ENCODE measurements around the gene TTLL12. TPM values are rescaled to one million over a fixed set of nuclear protein-coding genes. Genes with fewer than 3 reads are reported as not detected.

TTLL12 gene
- total RNA-seq, 2 experiments from 2014 or later, result 66.5 to 71.5 TPM

DNA sequence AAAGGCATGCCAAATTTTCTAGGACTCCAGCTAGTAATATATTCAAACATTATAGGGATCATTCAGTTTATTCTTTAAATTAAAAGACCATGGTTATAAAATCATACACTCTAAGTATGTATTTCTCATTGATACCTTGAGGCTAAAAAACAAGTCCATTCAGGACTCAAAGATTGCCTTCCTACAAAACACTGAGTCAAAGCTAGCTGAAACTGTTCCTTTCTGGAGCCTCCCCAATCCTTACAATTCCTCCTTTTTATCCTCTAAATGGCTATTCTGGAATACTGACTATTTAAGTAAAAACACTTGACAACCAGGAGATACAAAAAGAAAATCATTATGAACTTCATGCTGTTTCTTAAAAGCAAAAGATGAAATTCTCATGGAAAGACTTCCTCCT lies 4.9 kb upstream of the TTLL12 start:
- H2AFZ ChIP-seq (ENCODE audit: low read length), result no peak overlapping the region
- no peak for DNase-seq (ENCODE audit: low spot score)
- ChIA-PET POLR2A (interaction anchor here (0.5 kb wide), 1 partner anchor 1571 kb away, joined by 4 read pairs; no protein-coding TSS in a partner anchor), CTCF (ENCODE audit: unreplicated experiment) (no interaction called here)
- H4K20me1 ChIP-seq (ENCODE audit: insufficient read depth, low read length), result no peaks in the 10 kb centered on the region
- peaks cover 4% of the 10 kb centered on the region; the same call in 1 of the 2 replicates for H3K9me3 ChIP-seq (ENCODE audit: low read length)
- intact Hi-C loops (cut with micrococcal nuclease; ENCODE audit: unreplicated experiment), result no loop called here
- no peak overlapping the region for H3K27ac ChIP-seq (ENCODE audit: low read depth, low read length, poor library complexity, severe bottlenecking)
- no peak overlapping the region for H3K4me2 ChIP-seq (ENCODE audit: low read length)
- no peak for TF ChIP-seq EZH2phosphoT487 (IDR thresholded peaks at IDR 0.05; ENCODE audit: borderline replicate concordance, low read depth, low read length)
- TF ChIP-seq, protein P1, sequence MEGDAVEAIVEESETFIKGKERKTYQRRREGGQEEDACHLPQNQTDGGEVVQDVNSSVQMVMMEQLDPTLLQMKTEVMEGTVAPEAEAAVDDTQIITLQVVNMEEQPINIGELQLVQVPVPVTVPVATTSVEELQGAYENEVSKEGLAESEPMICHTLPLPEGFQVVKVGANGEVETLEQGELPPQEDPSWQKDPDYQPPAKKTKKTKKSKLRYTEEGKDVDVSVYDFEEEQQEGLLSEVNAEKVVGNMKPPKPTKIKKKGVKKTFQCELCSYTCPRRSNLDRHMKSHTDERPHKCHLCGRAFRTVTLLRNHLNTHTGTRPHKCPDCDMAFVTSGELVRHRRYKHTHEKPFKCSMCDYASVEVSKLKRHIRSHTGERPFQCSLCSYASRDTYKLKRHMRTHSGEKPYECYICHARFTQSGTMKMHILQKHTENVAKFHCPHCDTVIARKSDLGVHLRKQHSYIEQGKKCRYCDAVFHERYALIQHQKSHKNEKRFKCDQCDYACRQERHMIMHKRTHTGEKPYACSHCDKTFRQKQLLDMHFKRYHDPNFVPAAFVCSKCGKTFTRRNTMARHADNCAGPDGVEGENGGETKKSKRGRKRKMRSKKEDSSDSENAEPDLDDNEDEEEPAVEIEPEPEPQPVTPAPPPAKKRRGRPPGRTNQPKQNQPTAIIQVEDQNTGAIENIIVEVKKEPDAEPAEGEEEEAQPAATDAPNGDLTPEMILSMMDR (conservative IDR thresholded peaks at IDR 0.05; ENCODE audit: low read length), result no peak
- no peaks in the 10 kb centered on the region for H3K9me2 ChIP-seq (ENCODE audit: insufficient read depth, low read length)
- BruUV-seq (replicated peaks), result no TSS peak
- H3K4me3 ChIP-seq (ENCODE audit: low read depth, low read length, poor library complexity, severe bottlenecking), result no peak overlapping the region
- no peaks in the 10 kb centered on the region for H3K79me2 ChIP-seq (ENCODE audit: insufficient read depth, low read depth, low read length)
- no peaks in the 10 kb centered on the region for H3K36me3 ChIP-seq (ENCODE audit: insufficient read depth, low read length)
- peaks cover 5% of the 10 kb centered on the region for H3K4me1 ChIP-seq (ENCODE audit: insufficient read depth, low read length, poor library complexity, severe bottlenecking)

DNA sequence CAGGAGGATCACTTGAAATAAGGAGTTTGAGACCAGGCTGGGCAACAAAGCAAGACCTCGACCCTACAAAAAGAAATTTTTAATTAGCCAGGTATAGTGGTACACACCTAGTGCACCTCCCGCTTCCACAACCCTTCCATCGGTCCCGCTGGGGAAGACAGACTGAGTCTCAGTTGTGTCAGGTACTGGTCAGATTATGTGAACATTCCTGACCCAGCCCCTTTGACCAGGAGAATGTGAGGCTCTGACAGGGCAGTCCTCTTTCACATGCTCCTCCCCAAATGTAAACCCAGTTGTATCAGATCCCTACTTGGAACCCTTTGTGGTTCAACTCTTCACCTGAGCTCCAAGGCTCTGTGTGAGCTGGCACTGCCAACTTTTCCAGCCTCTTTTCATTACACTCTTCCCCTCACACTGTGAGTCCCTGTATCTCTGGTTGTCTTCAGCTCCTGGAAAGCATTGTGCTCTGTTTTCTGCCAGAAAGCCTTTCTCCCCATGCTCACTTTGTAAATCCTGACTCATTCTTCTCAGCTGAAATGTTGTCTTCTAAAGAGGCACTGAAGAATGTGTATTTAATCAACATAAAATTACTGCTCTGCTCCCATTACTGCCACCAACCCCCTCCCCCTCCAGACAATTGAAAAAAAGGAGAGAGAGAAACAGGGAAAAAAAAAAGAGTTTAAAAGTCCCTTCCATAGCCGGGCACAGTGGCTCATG lies 2.1 kb upstream of the TTLL12 start:
- Histone ChIP-seq H3K4me2 (ENCODE audit: low read length) (no peak overlapping the region), H3K9me3 (ENCODE audit: low read length) (peaks cover 4% of the 10 kb centered on the region; the same call in 1 of the 2 replicates), H4K20me1 (ENCODE audit: insufficient read depth, low read length) (no peaks in the 10 kb centered on the region), H3K9me2 (ENCODE audit: insufficient read depth, low read length) (no peaks in the 10 kb centered on the region), H3K27ac (ENCODE audit: low read depth, low read length, poor library complexity, severe bottlenecking) (no peak overlapping the region), H3K79me2 (ENCODE audit: insufficient read depth, low read depth, low read length) (peaks cover 16% of the 10 kb centered on the region; the same call in 1 of the 2 replicates), H3K4me3 (ENCODE audit: low read depth, low read length, poor library complexity, severe bottlenecking) (no peak overlapping the region), H2AFZ (ENCODE audit: low read length) (no peak overlapping the region), H3K36me3 (ENCODE audit: insufficient read depth, low read length) (peaks cover 1% of the 10 kb centered on the region; the same call in 1 of the 2 replicates), H3K4me1 (ENCODE audit: insufficient read depth, low read length, poor library complexity, severe bottlenecking) (peaks cover 20% of the 10 kb centered on the region)
- ChIA-PET POLR2A (interaction anchor here (0.7 kb wide), 2 partner anchors 474 to 858 kb away, joined by 4 read pairs; no protein-coding TSS in a partner anchor), CTCF (ENCODE audit: unreplicated experiment) (no interaction called here)
- no peak for TF ChIP-seq EZH2phosphoT487 (IDR thresholded peaks at IDR 0.05; ENCODE audit: borderline replicate concordance, low read depth, low read length)
- TF ChIP-seq, protein P1 (conservative IDR thresholded peaks at IDR 0.05; ENCODE audit: low read length), result no peak
- DNase-seq (ENCODE audit: low spot score), result no peak
- BruUV-seq (replicated peaks), result no TSS peak
- intact Hi-C loops (cut with micrococcal nuclease; ENCODE audit: unreplicated experiment), result no loop called here

Data from OCI-LY7 (cell line).